OCI-LY7 (cell line): ENCODE results near the gene GAST. TPM values are rescaled to one million over a fixed set of nuclear protein-coding genes. Genes with fewer than 3 reads are reported as not detected.

Experiments
- BruUV-seq: library from RNA; stranded (reverse); fragments of 400-500 nt; replicated peaks from 2 replicates; lab custom pipeline; 2021; lab: Mats Ljungman, UMichigan
- CTCF ChIA-PET: fragments of 300-600 bp; sonication (Branson Sonifier 250); formaldehyde crosslinking; loops from one replicate; lab custom pipeline; 2022; ENCODE audit warnings: antibody characterized with exemption; ENCODE audit not compliant: unreplicated experiment; lab: Charles Lee
- POLR2A ChIA-PET: fragments of 300-600 bp; sonication (Branson Sonifier 250); formaldehyde crosslinking; loops from one replicate; lab custom pipeline; 2022; ENCODE audit warnings: antibody characterized with exemption; lab: Charles Lee
- DNase-seq: peaks from one replicate; pipeline ENCODE4 v3.0.0-alpha.2; 2015; ENCODE audit warnings: low spot score
- H2AFZ ChIP-seq: fragments of 200-600 bp; sonication (generic), shearing (Covaris generic); 2 replicates; pipeline ENCODE4 v1.6.1; 2014; ENCODE audit warnings: mild to moderate bottlenecking, antibody characterized with exemption, low read length, moderate library complexity
- H3K27ac ChIP-seq: fragments of 200-600 bp; sonication (generic); 2 replicates; pipeline ENCODE4 v1.5.1; 2014; ENCODE audit warnings: mixed run types, low read depth, mild to moderate bottlenecking, moderate library complexity, low read length, inconsistent platforms; ENCODE audit not compliant: poor library complexity, severe bottlenecking
- H3K36me3 ChIP-seq: fragments of 200-600 bp; sonication (generic); 2 replicates; pipeline ENCODE4 v1.6.1; 2014; ENCODE audit warnings: mild to moderate bottlenecking, antibody characterized with exemption, low read length, moderate library complexity, mixed read lengths; ENCODE audit not compliant: insufficient read depth
- H3K4me1 ChIP-seq: fragments of 200-600 bp; sonication (generic); 2 replicates; pipeline ENCODE4 v1.5.1; 2014; ENCODE audit warnings: mild to moderate bottlenecking, low read length; ENCODE audit not compliant: insufficient read depth, poor library complexity, severe bottlenecking
- H3K4me2 ChIP-seq: fragments of 200-600 bp; sonication (generic); 2 replicates; pipeline ENCODE4 v1.6.1; 2014; ENCODE audit warnings: mild to moderate bottlenecking, low read length
- H3K4me3 ChIP-seq: fragments of 200-600 bp; sonication (generic); 2 replicates; pipeline ENCODE4 v1.5.1; 2014; ENCODE audit warnings: mild to moderate bottlenecking, low read depth, low read length; ENCODE audit not compliant: poor library complexity, severe bottlenecking
- H3K79me2 ChIP-seq: fragments of 200-600 bp; sonication (generic); 2 replicates; pipeline ENCODE4 v1.6.1; 2016; ENCODE audit warnings: low read depth, mild to moderate bottlenecking, low read length, moderate library complexity, mixed read lengths; ENCODE audit not compliant: insufficient read depth
- H3K9me2 ChIP-seq: fragments of 200-600 bp; sonication (generic); 2 replicates; pipeline ENCODE4 v1.6.1; 2016; ENCODE audit warnings: mild to moderate bottlenecking, low read length, mixed read lengths; ENCODE audit not compliant: insufficient read depth
- H3K9me3 ChIP-seq: fragments of 200-600 bp; sonication (generic); 2 replicates; pipeline ENCODE4 v1.6.1; 2014; ENCODE audit warnings: mild to moderate bottlenecking, mixed run types, low read length, mixed read lengths
- H4K20me1 ChIP-seq: fragments of 200-600 bp; sonication (generic); 2 replicates; pipeline ENCODE4 v1.6.1; 2014; ENCODE audit warnings: mild to moderate bottlenecking, antibody characterized with exemption, low read length, moderate library complexity, mixed read lengths; ENCODE audit not compliant: insufficient read depth
- EZH2phosphoT487 ChIP-seq: fragments of 200-600 bp; sonication (generic); IDR thresholded peaks from 2 replicates; pipeline ENCODE4 v1.6.1; 2018; ENCODE audit warnings: low read depth, borderline replicate concordance, mild to moderate bottlenecking, mixed run types, antibody characterized with exemption, low read length, moderate library complexity, mixed read lengths
- intact Hi-C: fragments of 100-400 bp; cut with micrococcal nuclease; formaldehyde crosslinking; loops from one replicate; pipeline ENCODE4 v1.10.0; 2022; ENCODE audit not compliant: unreplicated experiment
- total RNA-seq, 2 experiments: library from RNA; depleted of rRNA in 1 of 2; stranded (reverse); fragments of >200 nt in 1 of 2; shearing (Covaris generic) in 1 of 2; gene quantifications; 2 replicates each; pipeline ENCODE4 v1.2.3, GENCODE V29; 2014 to 2022
- TF ChIP-seq, protein P1 (sequence below): fragments of 200-600 bp; sonication (generic); conservative IDR thresholded peaks from 2 replicates; pipeline ENCODE4 v1.5.1; 2014; ENCODE audit warnings: mild to moderate bottlenecking, antibody characterized with exemption, low read length, moderate library complexity, mixed read lengths

Gene GAST
- total RNA-seq, 2 experiments from 2014 or later: not detected

DNA sequence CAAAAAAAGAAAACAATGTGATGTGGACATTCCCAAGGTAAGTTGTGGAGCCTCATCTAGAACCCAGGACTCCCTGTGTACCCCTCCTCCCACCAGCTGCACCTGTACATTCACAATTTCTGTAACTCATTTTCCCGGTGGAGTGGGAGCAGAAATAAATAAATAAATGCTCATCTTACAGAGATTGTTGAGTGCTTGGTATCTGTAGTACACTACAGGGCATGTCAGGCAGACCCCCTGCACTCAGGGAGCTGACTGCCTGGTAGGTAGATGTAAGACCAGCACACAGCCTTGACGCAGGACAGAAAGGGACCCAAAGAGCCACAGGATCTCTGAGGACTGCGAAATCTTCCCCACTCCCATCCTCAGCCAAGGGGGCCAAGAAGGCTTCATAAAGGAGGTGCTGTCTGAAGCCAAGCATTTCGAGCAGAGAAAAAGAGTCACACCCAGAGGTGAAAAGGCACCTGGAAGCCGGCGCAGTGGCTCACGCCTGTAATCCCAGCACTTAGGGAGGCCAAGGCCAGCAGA, 16.9 kb upstream of the GAST start:
- intact Hi-C loops: no loop called here
- H2AFZ ChIP-seq: no peak overlapping the region
- TF ChIP-seq EZH2phosphoT487: no peak
- TF ChIP-seq, protein P1, sequence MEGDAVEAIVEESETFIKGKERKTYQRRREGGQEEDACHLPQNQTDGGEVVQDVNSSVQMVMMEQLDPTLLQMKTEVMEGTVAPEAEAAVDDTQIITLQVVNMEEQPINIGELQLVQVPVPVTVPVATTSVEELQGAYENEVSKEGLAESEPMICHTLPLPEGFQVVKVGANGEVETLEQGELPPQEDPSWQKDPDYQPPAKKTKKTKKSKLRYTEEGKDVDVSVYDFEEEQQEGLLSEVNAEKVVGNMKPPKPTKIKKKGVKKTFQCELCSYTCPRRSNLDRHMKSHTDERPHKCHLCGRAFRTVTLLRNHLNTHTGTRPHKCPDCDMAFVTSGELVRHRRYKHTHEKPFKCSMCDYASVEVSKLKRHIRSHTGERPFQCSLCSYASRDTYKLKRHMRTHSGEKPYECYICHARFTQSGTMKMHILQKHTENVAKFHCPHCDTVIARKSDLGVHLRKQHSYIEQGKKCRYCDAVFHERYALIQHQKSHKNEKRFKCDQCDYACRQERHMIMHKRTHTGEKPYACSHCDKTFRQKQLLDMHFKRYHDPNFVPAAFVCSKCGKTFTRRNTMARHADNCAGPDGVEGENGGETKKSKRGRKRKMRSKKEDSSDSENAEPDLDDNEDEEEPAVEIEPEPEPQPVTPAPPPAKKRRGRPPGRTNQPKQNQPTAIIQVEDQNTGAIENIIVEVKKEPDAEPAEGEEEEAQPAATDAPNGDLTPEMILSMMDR: no peak
- POLR2A ChIA-PET: no interaction called here
- H3K4me2 ChIP-seq: no peak overlapping the region
- H3K27ac ChIP-seq: no peak overlapping the region
- peaks cover 22% of the 10 kb centered on the region for H4K20me1 ChIP-seq
- no peak overlapping the region for H3K4me3 ChIP-seq
- no TSS peak for BruUV-seq
- H3K9me3 ChIP-seq: no peaks in the 10 kb centered on the region
- peaks cover 51% of the 10 kb centered on the region for H3K36me3 ChIP-seq
- no peaks in the 10 kb centered on the region for H3K9me2 ChIP-seq
- CTCF ChIA-PET: no interaction called here
- peaks cover 15% of the 10 kb centered on the region for H3K79me2 ChIP-seq
- peaks cover 12% of the 10 kb centered on the region for H3K4me1 ChIP-seq
- no peak for DNase-seq

GRCh38 chr17:41695954-41696757, 16.0 kb upstream of the GAST start:
- BruUV-seq: no TSS peak
- DNase-seq: peak; percentile 90
- Histone ChIP-seq H3K79me2 (peaks cover 6% of the 10 kb centered on the region; the same call in 1 of the 2 replicates), H4K20me1 (peaks cover 13% of the 10 kb centered on the region), H3K9me3 (no peaks in the 10 kb centered on the region), H3K27ac (no peak overlapping the region), H3K4me2 (no peak overlapping the region), H3K4me3 (no peak overlapping the region), H2AFZ (no peak overlapping the region), H3K9me2 (no peaks in the 10 kb centered on the region), H3K4me1 (peaks cover 2% of the 10 kb centered on the region), H3K36me3 (peaks cover 42% of the 10 kb centered on the region)
- TF ChIP-seq, protein P1: peak; percentile 92
- no peak for TF ChIP-seq EZH2phosphoT487
- ChIA-PET POLR2A (interaction anchor here (1.0 kb wide), 1 partner anchor 30 kb away, joined by 4 read pairs; no protein-coding TSS in a partner anchor), CTCF (interaction anchor here (0.6 kb wide), 2 partner anchors 13 to 63 kb away, joined by 3 read pairs; no protein-coding TSS in a partner anchor)
- intact Hi-C loops: no loop called here
